NCI-H510A (cell line): ENCODE data around the gene SLPI.

ENCODE experiments used
- DNase-seq: peaks from one replicate; lab custom pipeline; 2025; lab: John Stamatoyannopoulos, UW

Gene SLPI, protein sequence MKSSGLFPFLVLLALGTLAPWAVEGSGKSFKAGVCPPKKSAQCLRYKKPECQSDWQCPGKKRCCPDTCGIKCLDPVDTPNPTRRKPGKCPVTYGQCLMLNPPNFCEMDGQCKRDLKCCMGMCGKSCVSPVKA

DNA sequence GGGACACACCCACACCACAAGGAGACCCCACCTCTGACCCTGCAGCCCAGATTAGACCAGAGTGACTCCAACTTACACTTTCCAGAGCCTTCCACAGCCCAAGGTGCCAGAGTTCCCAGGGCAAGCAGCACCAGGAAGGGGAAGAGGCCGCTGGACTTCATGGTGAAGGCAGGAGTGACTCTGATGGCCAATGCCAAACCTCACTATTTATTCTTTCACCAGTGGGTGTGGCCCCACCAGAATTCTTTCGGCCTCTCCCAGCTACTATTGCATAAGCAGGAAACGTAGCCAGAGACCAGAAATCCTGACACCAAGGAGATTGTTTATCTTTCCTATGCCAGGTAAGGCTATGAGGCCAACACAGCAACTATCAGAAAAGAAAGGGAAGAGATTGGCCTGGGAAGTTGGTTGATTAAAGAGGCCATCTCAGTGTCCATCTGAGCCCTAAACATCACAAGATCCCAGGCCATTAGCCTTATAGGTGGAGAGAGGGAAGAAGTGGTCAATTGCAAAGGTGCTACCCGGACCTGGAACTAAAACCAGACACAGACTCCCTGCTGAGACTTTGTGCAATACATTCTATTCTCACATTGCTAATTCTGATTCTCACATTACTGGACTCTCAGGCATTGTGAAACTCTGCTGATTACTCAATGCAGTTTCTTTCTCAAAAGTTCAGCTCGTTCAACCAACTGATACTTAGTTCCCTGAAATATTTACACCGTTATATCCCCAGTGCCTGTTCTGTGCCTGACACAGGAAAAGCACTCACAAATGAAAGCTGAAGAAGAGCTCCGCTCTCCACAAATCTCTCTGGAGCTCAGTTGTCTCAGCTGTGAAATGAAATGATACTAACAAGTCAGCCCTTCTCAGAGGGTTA is at the start of gene SLPI:
TSS of gene SLPI (minus strand) at position 182 of the 880 bp plus-strand sequence. CDS start at position 161, 21 bp downstream.
- DNase-seq, result peak; percentile 7

DNA sequence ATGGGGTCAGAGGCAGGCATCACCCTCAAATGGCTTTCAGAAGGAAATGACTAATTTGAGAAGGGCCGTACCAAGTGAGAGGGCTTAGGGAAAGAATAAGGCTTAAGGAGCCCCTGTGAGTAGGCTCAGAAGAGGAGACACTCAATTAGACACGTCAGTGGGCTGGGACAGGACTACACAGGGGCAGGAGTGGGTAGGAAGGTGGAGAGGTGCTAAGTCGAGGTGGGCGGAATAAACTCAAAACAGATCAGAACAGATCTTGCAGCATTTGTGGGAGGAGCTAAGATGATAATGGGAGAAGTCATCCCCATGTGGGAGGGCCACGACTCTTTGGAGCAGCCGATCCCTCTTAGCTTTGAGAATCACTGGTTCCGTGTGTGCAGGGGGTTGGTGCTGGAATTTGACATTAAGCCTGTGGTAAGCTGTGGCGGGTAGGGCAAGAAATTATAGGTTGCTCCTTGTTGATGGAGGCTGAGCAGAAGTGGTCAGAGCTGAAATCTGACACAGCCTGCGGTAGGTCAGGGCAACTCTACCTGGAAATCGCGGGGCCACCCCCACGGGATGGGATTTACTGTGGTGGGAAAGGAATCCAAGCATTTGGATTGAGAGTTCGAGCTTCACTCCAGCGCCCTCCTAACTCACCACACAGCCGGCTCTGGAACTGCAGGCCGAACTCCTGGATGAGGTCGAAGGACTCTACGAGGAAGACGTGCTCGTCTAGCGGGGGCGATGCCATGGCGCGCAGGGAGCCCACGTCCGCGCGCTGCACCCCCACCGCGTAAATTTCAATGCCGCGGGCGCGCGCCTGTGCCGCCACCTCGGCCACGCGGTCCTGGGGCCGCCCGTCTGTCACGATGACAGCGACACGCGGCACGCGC is 49.5 kb upstream of the SLPI start:
- no peak for DNase-seq

DNA sequence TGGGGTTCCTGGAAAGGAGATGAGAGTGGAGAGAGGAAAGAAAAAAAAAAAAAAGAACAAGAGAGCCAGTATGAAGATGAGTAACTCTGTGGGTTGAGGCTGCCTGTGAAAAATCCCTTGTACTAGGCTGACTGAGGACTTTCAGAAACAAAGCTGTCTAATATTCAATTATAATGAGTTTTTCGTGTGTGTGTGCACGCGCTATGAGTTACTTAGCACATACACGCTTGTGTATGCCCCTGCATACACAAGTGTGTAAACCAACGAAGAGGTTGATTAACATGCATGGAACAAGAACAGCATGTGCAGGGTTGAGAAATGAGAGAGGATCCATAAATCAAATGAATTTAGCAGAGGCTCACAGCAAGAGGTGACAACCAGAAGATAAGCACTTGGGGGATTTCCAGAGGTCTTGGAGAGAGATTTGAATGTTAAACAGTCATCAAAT is 47.5 kb upstream of the SLPI start:
- DNase-seq, result no peak

DNA sequence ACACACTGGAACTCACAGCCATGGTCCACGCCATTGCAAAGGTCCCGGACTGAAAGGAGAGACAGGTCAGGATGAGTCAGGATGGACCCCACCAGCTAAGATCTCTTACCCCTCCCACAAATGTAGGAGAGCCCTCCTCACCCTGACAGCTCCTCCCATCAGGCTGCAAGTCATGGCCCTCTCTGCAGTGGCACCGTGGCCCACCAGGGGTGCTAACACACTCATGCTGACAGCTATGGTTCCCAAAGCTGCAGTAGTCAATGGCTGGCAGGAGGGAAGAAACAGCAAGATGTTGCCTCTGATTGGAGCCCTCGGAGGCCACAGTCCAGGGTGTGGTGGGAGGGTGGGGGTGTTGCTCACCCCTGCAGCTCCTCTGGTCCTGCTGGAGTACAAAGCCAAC is 46.6 kb upstream of the SLPI start:
- DNase-seq, result peak; percentile 27

DNA sequence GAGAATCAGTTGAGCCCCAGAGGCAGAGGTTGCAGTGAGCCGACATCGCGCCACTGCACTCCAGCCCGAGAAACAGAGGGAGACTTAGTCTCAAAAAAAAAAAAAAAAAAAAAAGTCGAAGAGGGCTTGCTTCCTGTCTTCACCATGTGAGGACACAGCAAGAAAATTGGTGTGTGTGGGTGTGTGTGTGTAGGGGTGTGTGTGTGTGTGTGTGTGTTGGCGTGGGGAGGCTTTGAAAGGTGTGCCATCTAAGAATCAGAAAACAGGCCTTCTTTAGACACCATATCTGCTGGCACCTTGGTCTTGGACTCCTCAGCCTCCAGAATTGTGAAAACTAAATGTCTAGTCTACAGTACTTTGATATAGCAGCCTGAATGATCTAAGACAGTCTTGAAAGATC is 45.4 kb upstream of the SLPI start:
- DNase-seq, result no peak

DNA sequence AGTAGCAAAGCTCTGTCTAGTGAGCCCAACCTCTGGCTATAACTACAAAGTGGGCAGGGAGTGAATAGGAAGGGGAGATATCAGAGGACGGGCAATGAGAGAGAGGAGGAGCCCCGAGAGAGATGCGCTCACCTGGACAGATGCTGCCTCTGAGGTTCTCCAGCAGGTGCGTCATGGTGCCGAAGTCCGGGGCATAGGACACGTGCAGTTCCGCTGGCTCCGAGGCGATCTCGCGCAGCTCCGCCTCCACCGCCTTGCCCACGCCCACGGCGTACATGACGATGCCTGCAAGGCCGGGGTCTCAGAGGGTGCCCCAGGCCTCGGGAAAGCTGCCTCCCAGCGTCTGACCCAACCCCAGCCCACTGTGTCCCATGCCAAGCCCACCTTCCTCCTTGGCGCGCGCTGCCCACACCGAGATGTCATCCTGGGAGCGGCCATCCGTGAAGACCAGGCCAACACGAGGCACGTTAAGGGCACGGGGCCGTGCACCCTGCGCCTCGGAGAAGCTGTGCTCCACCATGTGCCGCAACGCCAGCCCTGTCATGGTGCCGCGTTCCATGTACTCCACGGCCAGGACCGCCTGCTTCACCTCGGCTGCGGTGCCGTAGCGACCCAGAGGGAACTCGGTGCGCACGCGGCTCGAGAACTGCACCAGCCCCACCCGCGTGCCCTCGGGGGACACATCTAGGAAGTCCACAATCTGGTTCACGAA is 43.6 kb upstream of the SLPI start:
- no peak for DNase-seq

DNA sequence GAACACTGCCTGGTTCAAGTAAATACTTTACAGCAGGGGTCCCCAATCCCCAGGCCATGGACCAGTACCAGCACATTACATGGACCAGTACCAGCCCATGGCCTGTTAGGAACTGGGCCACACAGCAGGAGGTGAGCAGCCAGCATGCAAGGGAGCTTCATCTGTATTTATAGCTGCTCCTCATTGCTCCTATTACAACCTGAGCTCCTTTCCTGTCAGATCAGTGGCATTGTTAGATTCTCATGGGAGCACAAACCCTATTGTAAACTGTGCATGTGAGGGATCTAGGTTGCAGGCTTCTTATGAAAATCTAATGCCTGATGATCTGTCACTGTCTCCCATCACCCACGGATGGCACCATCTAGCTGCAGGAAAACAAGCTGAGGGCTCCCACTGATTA is 40.3 kb upstream of the SLPI start:
- no peak for DNase-seq

DNA sequence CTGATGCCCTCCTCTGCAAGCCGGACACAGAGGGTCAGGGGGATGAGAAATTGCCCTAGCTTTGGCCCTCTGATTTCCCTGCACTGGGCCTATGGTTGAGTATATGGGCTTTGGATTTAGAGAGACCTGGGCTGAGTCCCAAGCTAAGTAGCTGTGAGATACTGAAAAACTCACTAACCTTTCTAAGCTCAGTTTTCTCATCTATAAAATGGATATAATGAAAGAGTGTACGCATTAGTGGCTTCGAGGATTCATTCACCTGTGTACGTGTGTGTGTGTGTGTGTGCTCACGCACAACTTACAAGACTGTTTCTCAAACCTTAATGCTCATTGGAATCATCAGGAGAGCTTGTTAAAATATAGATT is 39.6 kb upstream of the SLPI start:
- no peak for DNase-seq

DNA sequence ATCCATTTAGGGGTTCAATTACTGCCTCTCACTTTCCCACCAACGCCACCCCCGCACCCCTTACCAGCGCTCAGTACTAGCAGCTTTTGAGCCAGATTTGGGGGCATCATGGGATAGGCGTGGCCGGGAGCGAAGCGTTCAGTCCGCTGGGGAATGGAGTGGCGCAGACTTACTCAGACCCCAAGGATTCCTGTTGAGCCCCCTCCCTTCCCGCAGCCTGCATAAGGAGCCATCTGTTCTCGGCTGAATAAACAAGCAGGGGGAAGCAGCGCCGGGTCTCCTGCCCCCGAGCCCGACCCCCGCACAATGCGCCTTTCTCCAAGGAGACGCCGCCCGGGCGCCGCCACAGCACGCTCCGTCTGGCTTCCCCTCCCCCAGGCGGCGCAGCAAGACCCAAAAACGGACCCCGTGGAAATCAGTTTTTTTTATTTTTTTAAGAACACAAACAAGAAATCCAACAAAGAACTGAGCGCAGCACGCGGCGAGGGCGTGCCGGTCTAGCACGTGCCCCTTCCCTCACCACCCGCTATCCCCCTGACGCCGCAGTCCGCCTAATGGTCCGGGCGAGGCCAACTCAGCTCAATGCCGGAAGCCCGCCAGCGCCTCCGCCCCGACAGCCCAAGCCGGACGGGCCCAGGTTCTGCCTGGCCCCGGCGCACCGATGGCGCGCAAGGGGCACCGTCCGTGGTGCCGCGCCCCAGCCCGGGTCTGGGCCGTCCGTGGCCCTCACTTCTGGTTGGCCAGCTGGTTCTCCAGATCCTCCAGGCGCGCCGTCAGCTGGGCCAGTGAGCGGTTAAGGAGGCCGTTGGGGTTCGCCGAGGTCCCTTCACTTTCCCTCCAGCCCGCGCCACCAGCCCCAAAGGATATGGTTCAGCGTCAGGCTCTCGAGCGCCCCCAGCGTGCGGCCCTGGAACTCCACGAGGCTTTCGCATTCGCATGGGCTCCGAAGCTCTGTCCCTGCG is 39.0 kb upstream of the SLPI start:
- DNase-seq, result peak; percentile 61

DNA sequence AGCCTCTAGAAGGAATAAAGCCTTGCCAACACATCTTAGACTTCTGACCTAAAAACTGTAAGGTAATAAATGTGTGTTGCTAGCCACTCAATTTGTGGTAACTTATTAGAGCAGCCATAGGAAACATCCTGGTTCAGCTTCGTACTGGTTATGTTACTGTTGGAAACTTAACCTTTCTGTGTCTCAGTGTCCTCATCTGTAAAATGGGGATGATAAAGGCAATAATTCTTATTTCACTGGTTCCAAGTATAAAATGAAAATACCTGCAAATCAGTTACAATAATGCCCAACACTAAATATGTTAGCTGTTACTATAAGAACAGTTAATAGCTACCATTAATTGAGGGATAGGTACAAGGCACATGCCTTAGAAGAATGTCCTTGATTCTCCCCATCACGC is 38.0 kb upstream of the SLPI start:
- DNase-seq, result no peak

DNA sequence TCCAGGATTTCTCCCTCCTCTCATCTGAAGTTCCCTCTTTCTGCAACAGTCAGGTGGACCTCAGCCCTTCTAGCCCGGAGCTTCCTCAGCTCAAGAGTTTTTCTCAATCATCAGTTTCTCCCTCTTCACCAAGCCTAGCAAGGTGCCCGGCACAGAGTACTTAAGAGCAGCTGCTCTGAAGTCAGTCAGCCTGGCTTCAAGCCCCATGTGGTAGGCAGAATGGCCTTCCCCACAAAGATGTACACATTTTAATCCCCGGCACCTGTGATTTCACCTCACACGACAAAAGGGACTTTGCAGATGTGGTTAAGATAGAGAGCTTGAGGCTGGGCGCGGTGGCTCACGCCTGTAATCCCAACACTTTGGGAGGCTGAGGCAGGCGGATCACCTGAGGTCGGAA is 37.2 kb upstream of the SLPI start:
- DNase-seq, result no peak

DNA sequence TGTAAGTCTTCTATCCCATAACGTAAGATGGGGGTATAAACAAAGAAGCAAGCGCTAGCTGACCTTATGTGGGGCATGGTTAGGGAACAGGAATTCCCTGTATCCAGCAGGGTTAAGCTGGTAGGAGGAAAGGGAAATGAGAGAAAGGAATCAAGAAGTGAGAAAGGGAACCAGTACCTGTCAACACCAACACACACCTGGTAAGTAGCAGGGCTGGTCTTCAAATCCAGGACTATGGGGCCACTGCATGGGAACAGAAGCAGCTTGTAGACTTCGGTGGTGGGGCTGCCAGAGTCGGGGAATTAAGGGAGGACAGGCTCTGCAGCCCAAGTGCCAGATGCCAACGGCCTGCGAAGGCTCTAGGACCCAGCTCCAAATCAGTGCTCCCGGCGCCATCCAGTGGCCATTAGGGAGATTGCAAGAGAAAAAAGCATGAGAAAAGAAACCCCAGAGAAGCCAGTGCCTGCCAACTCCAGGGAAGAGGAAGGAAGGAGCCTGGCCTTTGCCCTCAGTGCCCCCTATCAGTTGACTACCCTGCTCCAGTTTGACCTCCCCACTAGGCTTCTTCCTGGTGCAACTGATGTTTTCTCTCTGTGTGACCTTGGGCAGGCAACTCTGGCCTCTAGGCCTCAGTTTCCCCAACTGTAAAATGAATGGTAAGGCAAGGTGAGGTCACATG is 36.5 kb upstream of the SLPI start:
- DNase-seq, result peak; percentile 7

DNA sequence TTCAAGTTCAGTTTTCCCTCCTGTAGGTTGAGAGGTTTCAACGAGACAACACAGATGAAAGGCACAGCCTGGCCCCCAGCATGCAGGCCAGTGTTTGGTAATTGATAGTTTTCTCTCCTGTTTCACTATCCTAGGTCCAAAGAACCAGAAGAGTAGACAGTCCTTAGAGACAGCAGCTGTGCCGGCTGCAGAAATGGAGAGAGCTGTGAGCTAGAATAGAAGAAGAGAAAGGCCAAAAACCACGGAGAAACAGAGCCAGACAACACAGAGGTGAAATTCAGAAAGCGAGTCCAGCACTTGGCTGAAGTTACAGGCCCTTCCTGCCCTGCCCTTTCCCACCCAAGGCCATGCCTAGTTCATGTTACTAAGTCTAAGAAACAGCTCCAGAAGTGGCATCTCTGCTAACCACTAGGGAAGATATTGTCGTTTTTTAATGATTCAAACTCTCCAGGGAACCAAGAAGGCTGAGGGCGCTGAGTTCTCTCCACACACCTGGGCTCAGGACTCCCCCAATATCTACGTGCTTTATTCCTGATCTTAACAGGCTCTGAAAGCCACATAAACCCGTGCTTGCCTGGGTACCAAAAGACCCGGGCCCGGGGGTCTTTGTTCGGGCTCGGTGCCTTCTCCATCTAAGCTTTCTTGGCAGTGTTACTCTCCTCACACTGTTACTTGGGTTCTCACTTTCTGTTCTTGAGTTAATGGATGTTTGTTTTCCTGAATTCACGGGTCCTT is 35.7 kb upstream of the SLPI start:
- no peak for DNase-seq

DNA sequence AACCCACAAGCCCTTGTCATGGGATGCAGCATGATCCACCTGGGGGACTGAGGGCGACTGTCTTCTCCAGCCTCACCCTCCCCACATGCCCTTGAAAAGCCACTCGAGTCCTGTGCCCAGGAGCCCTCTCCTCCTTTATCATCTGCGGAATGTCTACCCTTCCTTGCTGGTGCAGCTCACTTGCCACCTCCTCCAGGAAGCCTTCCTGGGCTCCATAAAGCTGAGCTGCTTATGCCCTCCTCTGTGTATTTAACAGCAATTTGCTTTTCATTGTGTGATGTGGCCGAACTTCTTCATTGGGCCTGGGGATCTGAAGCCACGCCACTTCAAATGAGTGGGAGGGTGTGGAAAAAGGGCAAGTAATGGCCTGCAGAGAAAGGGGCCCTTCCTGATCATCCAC is 34.5 kb upstream of the SLPI start:
- no peak for DNase-seq

DNA sequence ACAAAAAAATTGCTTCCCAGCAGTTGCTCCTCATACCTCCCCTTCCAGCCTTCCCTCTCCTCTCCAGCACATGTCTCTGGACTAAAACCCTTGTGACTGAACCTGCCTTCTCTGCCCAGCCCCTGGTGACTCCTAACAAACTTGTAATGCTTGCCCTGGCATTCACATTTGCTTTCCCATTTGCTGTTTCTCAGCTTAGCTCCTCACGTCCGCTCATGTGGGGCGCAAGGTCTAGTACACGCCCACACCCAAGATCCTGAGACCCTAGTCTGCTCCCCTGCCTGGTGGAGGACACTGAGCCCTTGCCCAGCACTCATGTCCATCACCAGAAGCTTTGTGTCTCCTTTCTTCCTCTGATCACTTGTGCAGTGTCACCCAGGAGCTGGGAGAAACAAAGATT is 34.0 kb upstream of the SLPI start:
- DNase-seq, result no peak

DNA sequence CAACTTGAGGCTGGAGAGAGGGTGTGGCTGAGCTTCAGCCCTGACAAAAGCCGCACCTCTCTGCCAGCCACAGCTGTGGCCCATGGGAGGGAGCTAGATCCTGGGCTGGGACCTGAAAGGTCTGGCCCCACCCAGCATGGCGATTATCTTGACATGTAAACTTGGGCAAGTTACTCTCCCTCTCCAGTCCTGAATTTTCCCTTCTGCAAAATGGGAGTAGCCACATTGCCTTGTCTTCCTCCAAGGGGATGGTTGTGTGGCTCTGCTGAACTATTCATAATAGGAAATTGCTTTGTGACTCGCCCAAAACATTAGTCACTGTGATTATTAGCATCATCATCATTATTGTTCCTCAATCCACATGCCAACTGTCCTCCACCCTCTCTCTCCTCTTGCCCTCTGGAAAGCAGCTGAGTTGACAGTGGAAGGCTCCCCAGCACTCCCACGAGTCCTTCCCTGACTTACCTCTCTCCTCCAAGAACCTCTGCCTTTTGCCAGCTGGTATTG is 29.2 kb upstream of the SLPI start:
- DNase-seq, result no peak

DNA sequence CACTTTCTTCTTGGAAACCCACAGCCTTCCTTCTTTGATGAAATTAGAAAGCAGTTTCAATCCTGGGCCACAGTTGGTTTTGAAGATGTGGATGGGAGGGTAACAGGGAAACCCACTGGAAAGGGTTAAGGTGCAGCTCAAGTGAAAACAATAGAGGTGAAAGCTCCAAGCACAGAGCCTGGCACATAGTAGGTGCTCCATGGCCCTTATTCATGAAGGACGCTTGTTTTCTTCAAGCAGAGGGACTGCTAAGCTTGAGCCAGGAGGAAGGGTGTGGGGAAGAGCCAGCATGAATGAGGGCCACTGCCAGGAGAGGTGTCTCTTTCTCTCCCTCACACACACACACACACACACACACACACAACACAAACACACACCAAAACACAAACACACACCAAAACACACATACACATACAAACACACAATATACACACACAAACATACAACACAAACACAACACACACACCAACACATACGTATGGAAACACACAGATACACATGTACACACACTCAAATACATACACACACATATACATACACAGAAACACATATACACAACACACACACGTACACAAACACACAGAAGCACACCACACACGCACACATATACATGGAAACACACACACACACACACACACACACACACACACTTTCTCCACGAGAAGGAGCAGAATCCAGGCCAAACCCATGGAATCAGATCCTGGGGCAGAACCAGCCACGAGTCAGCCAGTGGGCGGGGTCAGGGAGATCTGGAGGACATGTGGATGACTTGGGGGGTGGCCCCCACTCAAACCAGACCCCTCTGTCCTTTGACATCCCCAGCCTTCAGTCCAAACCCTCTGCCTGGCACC is 28.6 kb upstream of the SLPI start:
- DNase-seq, result no peak

DNA sequence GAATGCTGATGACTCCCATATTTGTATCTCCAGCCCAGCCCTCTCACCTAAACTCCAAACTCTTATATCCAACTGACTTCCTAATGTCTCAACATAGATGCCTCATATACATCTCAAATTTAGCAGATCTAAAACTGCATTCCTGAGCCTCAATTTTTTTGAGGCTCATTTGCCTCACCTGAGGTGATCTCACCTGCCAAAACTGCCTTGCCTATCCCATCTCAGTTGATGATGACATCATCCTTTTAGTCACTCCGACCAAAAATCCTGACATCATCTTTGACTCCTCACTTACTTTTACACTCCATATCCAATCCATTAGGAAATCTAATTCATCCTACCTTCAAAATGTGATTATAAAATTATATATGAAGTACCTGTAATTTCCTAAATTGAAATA is 25.6 kb upstream of the SLPI start:
- DNase-seq, result no peak

DNA sequence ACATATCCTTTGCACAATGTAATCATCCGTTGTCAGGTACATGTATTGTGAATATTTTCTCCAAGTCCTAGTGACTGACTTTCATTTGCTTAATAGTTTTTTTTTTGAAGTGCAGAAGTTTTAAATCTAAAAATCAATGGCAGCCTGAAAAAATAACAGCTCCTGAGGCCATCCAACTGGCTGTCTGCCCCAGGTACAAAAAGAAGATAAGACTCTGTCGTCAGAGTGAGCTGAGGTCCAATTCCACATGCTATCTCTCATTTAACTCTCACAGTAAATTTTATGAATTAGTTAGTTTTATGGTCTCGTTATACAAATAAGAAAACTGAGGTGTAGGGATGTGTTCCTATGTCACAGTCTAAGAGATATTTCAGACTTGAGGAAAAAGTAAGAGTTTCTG is 21.0 kb upstream of the SLPI start:
- DNase-seq, result no peak
